Kasumi-1 (cell line): ENCODE data around the gene SUMF2.
"Not testable (repeated sequence)": the region's sequence is repeated elsewhere in the genome, so short reads cannot be mapped to it uniquely, and the experiment has no call there.

Experiments used
- DNase-seq, 2 experiments: peaks; one replicate each; lab custom pipeline; 2025; lab: John Stamatoyannopoulos, UW

The SUMF2 gene

GRCh38 chr7:56106108-56107073 is 42.3 kb downstream of the SUMF2 start, which contains the start of gene CHCHD2:
Gene CHCHD2 (minus strand): TSS chr7:56106476. CDS start chr7:56106413, 63 bp downstream.
- peak; percentile 100 for DNase-seq

GRCh38 chr7:56107954-56108258 is 43.8 kb downstream of the SUMF2 start:
- DNase-seq: no peak

GRCh38 chr7:56110611-56111010 is 46.5 kb downstream of the SUMF2 start:
- DNase-seq: no peak

- not testable (repeated sequence) for DNase-seq
Measured at GRCh38 chr7:56112244-56112643, 48.2 kb downstream of the SUMF2 start.

GRCh38 chr7:56115852-56116538 is 51.9 kb downstream of the SUMF2 start, which contains the start of gene NUPR2:
Gene NUPR2 (minus strand): TSS chr7:56116417. CDS start chr7:56116314, 103 bp downstream.
- DNase-seq: no peak

GRCh38 chr7:56121440-56121839 is 57.4 kb downstream of the SUMF2 start:
- no peak for DNase-seq

- no peak for DNase-seq
Measured at GRCh38 chr7:56124981-56125380, 60.9 kb downstream of the SUMF2 start.

GRCh38 chr7:56125831-56126230 is 61.7 kb downstream of the SUMF2 start:
- no peak for DNase-seq

- no peak for DNase-seq
Measured at GRCh38 chr7:56127241-56127975, 63.3 kb downstream of the SUMF2 start.
